ENCODE data around the gene GRID2. TPM values are rescaled to one million over a fixed set of nuclear protein-coding genes. Genes with fewer than 3 reads are reported as not detected.

The GRID2 gene
- total and polyA plus RNA-seq, 10 of the 15 experiments (the other 5 are each of a cell fraction or from before 2014, with no cell fraction given): not detected

DNA sequence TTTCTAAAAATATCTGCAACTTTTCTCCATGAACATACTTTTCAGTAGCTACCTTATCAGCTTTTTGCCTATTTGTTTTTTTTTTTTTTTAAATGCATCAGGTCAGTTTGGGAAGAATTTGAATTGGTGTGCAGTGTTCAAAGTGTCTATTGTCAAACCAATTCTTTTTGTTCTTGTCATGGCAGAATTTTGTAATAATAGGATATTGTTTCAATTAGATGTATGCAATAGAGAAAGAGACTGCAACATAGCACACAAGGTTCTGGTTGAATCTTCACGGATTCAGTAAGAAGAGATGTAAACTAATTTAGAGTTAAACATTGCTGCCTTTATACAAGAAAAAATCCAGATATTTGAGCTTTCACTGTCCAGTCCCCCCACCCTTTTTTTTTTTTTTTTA, 277.1 kb downstream of the GRID2 start:
- no peaks in the 10 kb centered on the region for H3K79me2 ChIP-seq (ENCODE audit: control insufficient read depth, insufficient read depth, low read length)
- no peaks in the 10 kb centered on the region for H3K36me3 ChIP-seq (ENCODE audit: control insufficient read depth in 2 of 2, insufficient read depth in 2 of 2, low read length in 1 of 2)
- H4K20me1 ChIP-seq (ENCODE audit: control insufficient read depth, insufficient read depth): no peaks in the 10 kb centered on the region
- no peak overlapping the region for H2AFZ ChIP-seq (ENCODE audit: control insufficient read depth, low read depth, low read length)
- in situ Hi-C loops (cut with MboI): no loop called here
- ChIA-PET POLR2A (no interaction called here), CTCF (interaction anchor here (0.6 kb wide), 1 partner anchor 343 kb away, joined by 3 read pairs; no protein-coding TSS in a partner anchor), RAD21 (ENCODE audit: unreplicated experiment) (no interaction called here), SMC1A (ENCODE audit: uncharacterized antibody, unreplicated experiment) (no interaction called here)
- H3K4me3 ChIP-seq: no peak overlapping the region
- no peaks in the 10 kb centered on the region for H3K4me1 ChIP-seq (ENCODE audit: control insufficient read depth, insufficient read depth, low read length)
- no peaks in the 10 kb centered on the region for H3K27me3 ChIP-seq (replicated peaks in 1 of 2; ENCODE audit: control insufficient read depth in 2 of 2, insufficient read depth in 2 of 2, low read length in 1 of 2)
- ATAC-seq: no peak
- DNase-seq (ENCODE audit: low read depth, low spot score): no peak
- no TSS peak for BruUV-seq (replicated peaks)
- intact Hi-C loops (cut with micrococcal nuclease; ENCODE audit: unreplicated experiment): no loop called here
- H3K4me2 ChIP-seq (ENCODE audit: control insufficient read depth, insufficient read depth): no peak overlapping the region
- H3K9me3 ChIP-seq (replicated peaks; ENCODE audit: control insufficient read depth, insufficient read depth, low read length): no peaks in the 10 kb centered on the region
- FAIRE-seq: no peak
- TF ChIP-seq, protein P1, sequence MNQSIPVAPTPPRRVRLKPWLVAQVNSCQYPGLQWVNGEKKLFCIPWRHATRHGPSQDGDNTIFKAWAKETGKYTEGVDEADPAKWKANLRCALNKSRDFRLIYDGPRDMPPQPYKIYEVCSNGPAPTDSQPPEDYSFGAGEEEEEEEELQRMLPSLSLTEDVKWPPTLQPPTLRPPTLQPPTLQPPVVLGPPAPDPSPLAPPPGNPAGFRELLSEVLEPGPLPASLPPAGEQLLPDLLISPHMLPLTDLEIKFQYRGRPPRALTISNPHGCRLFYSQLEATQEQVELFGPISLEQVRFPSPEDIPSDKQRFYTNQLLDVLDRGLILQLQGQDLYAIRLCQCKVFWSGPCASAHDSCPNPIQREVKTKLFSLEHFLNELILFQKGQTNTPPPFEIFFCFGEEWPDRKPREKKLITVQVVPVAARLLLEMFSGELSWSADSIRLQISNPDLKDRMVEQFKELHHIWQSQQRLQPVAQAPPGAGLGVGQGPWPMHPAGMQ (IDR thresholded peaks at IDR 0.05; ENCODE audit: borderline replicate concordance): no peak
- TF ChIP-seq HDAC2 (IDR thresholded peaks at IDR 0.05) (no peak), SUZ12 (IDR thresholded peaks at IDR 0.05; ENCODE audit: unreplicated experiment) (no peak), RELA (IDR thresholded peaks at IDR 0.05; ENCODE audit: borderline replicate concordance, partially characterized antibody) (no peak), E2F4 (IDR thresholded peaks at IDR 0.05; ENCODE audit: low read depth, low read length) (no peak), SMAD1 (IDR thresholded peaks at IDR 0.05; ENCODE audit: low read depth, partially characterized antibody) (no peak), MYC (IDR thresholded peaks at IDR 0.05; ENCODE audit: insufficient read depth, insufficient read length, insufficient replicate concordance, low read length, severe bottlenecking) (no peak)
- TF ChIP-seq, protein P2, sequence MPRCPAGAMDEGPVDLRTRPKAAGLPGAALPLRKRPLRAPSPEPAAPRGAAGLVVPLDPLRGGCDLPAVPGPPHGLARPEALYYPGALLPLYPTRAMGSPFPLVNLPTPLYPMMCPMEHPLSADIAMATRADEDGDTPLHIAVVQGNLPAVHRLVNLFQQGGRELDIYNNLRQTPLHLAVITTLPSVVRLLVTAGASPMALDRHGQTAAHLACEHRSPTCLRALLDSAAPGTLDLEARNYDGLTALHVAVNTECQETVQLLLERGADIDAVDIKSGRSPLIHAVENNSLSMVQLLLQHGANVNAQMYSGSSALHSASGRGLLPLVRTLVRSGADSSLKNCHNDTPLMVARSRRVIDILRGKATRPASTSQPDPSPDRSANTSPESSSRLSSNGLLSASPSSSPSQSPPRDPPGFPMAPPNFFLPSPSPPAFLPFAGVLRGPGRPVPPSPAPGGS (IDR thresholded peaks at IDR 0.05; ENCODE audit: borderline replicate concordance, insufficient read depth, low read depth, low read length, poor library complexity, severe bottlenecking): no peak
- WGBS (ENCODE audit: insufficient coverage, insufficient replicate concordance, low lambda C conversion rate, missing lambda C conversion rate): 8% methylated on average over 1 of the region's 1 CpG
- no peak overlapping the region for H3K27ac ChIP-seq (ENCODE audit: control insufficient read depth, insufficient read depth)
- no peak overlapping the region for H3K9ac ChIP-seq (ENCODE audit: control insufficient read depth, insufficient read depth, low read length)

Data from GM12878 (cell line).